Glutamatergic neuron (in vitro differentiated cells): ENCODE results near the gene MMP24. TPM values are rescaled to one million over a fixed set of nuclear protein-coding genes. Genes with fewer than 3 reads are reported as not detected.

Experiments used
- DNase-seq: peaks from one replicate; pipeline ENCODE4 v3.0.0; 2022
- H3K27ac Mint-ChIP-seq: one replicate; pipeline ENCODE4 v1.8.0; 2020; ENCODE audit warnings: mild to moderate bottlenecking, mixed read lengths, inconsistent platforms; ENCODE audit not compliant: unreplicated experiment
- H3K27me3 Mint-ChIP-seq: one replicate; pipeline ENCODE4 v1.8.0; 2020; ENCODE audit warnings: mild to moderate bottlenecking, moderate library complexity, mixed read lengths, inconsistent platforms; ENCODE audit not compliant: unreplicated experiment
- H3K36me3 Mint-ChIP-seq: one replicate; pipeline ENCODE4 v1.8.0; 2020; ENCODE audit warnings: mild to moderate bottlenecking, mixed read lengths, inconsistent platforms; ENCODE audit not compliant: unreplicated experiment
- H3K4me1 Mint-ChIP-seq: one replicate; pipeline ENCODE4 v1.8.0; 2020; ENCODE audit warnings: mild to moderate bottlenecking, low read depth, mixed read lengths, inconsistent platforms; ENCODE audit not compliant: unreplicated experiment
- H3K4me3 Mint-ChIP-seq: one replicate; pipeline ENCODE4 v1.8.0; 2020; ENCODE audit warnings: mild to moderate bottlenecking, mixed read lengths, inconsistent platforms; ENCODE audit not compliant: unreplicated experiment
- H3K9me3 Mint-ChIP-seq: one replicate; pipeline ENCODE4 v1.8.0; 2020; ENCODE audit warnings: mild to moderate bottlenecking, moderate library complexity, mixed read lengths, inconsistent platforms; ENCODE audit not compliant: unreplicated experiment
- total RNA-seq: library from RNA; stranded (reverse); fragmentation: NEBNext Ultra II Directional; extraction: Animal tissue kit (Norgen Biotek cat#: 25700); gene quantifications from one replicate; pipeline ENCODE4 v1.2.1, GENCODE V29; 2021; ENCODE audit not compliant: unreplicated experiment
- TF ChIP-seq, protein P1 (sequence below): fragments of 200-600 bp; sonication (generic); IDR thresholded peaks from one replicate; pipeline ENCODE4 v1.5.0; 2021; ENCODE audit not compliant: partially characterized antibody, unreplicated experiment

Gene MMP24
- total RNA-seq, 1 donor from 2014 or later, result 19.0 TPM

DNA sequence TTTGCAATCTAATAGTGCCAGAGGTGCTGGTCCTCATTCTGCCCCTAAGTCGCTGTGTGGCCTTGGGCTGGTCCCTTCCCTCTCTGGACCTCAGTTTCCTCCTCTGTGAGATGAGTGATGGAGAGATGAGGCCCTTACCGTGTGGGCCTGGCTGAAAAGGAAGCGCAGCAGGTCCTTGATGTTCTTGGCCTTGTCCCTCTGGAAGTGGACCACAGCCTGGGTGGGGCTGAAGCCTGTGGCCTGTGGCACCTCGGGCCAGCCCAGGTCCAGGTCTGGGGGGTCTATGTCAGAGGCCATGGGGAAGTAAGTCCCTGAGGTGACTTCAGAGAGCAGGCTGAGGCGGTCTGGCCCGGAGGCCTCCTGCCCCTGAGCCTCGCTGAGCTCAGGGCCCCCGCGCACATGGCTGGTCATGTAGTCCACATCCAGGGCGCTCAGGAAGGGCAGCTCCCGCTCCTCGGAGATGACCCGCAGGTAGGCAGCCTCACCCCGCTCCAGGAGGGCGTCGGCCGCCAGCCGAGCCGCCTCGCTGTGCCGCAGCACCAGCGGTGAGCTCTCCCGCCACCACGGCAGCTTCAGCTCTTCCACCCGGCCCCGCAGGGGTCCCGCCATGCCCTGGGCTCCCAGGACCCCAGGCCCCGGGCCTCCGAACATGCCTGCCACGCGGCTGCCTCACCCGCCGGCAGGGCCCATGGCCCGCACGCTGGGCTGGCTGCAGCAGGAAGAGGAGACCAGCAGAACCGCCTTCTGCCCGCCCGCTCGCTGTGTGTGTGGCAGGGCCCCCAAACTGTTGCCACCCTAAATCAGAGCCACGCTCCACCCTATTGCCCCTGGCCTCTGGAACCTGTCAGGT, 65.4 kb downstream of the MMP24 start, which contains the start of gene FAM83C:
FAM83C (minus strand) TSS at position 772 of the 850 bp plus-strand sequence; CDS start at position 651, 121 bp downstream.
- Mint-ChIP-seq H3K4me1 (no peaks in the 10 kb centered on the region), H3K4me3 (no peak within 1 kb of the TSS), H3K9me3 (peaks cover 6% of the 10 kb centered on the region), H3K36me3 (no peaks in the 10 kb centered on the region), H3K27ac (no peak within 1 kb of the TSS), H3K27me3 (peaks cover 6% of the 10 kb centered on the region)
- TF ChIP-seq, protein P1, sequence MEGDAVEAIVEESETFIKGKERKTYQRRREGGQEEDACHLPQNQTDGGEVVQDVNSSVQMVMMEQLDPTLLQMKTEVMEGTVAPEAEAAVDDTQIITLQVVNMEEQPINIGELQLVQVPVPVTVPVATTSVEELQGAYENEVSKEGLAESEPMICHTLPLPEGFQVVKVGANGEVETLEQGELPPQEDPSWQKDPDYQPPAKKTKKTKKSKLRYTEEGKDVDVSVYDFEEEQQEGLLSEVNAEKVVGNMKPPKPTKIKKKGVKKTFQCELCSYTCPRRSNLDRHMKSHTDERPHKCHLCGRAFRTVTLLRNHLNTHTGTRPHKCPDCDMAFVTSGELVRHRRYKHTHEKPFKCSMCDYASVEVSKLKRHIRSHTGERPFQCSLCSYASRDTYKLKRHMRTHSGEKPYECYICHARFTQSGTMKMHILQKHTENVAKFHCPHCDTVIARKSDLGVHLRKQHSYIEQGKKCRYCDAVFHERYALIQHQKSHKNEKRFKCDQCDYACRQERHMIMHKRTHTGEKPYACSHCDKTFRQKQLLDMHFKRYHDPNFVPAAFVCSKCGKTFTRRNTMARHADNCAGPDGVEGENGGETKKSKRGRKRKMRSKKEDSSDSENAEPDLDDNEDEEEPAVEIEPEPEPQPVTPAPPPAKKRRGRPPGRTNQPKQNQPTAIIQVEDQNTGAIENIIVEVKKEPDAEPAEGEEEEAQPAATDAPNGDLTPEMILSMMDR, result no peak
- DNase-seq, result no peak

DNA sequence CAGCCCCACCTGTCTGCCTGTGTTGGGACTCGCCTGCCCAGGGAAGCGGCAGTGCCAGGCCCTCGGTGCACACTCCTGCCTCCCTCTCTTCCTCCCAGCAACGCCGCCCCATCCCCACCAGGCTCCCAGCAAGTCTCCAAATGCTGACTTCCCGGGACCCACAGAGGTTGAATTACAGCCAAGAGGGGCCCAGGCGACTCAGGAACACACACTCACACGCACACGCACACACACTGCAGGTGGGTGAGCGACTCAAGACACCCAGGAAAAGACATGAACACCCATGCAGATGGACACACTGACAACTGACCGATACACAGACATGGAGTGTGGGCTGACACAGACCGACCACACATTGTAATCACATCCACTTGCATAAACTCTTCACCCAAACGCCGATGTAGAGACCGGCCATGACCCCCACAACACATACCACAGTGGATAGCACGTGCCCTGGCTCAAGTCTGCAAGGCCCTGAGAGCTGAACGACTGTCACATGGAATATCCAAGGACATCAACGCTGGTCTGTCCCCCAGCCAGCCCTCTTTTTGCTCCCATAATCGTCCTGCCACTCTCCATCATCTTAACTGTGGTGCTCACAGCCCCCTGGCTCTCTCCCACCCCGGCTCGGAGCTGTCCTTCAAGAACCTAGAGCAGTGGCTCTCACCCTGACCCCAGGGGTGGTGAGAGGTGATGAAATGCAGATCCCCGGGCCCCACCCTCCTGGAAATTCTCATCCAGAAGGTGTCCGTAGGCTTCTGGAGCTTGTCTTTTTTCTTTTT, 66.2 kb downstream of the MMP24 start:
- Mint-ChIP-seq H3K4me1 (no peaks in the 10 kb centered on the region), H3K27me3 (peaks cover 6% of the 10 kb centered on the region), H3K9me3 (peaks cover 4% of the 10 kb centered on the region), H3K36me3 (no peaks in the 10 kb centered on the region), H3K27ac (no peak overlapping the region), H3K4me3 (no peak overlapping the region)
- TF ChIP-seq, protein P1, result no peak
- no peak for DNase-seq

DNA sequence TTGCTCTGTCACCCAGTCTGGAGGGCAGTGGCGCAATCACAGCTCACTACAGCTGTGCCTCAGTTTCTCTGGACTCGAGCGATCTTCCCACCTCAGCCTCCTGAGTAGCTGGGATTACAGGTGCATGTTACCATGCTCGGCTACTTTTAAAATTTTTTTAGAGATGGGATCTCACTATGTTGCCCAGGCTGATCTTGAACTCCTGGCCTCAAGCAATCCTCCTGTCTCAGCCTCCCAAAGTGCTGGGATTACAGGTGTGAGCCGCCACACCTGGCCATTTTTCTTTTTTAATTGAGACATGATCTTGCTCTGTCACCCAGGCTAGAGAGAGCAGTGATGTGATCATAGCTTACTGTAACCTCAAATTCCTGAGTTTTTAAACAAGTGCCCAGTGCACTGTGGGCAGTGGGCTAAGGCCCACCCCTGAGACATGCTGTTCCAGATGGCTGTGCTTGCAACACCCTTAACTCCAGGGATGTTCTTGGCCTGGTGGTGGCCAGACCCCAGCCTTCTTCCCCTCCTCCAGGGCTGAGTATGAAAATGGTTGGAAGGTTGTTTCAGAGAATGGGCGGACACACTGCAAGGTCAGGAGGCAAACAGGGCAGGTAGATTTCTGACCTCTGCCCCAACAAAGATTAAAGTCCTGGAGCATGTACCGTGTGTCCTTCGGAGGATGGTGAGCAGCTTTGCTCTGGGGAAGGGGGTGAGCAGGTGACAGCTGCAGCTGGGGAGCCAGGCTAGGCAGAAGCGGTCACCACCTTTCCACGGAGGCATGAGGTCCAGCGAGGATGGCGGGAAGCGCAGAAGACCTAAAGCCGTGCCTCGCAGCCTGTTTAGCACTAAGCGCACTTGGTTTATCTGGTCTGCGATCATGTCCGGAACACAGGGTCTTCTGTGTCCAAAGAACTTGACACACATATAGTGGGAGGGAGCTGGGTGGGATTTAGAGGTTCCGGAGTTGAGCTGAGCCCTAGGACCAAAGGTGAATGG, 67.1 kb downstream of the MMP24 start:
- H3K36me3 Mint-ChIP-seq, result no peaks in the 10 kb centered on the region

DNA sequence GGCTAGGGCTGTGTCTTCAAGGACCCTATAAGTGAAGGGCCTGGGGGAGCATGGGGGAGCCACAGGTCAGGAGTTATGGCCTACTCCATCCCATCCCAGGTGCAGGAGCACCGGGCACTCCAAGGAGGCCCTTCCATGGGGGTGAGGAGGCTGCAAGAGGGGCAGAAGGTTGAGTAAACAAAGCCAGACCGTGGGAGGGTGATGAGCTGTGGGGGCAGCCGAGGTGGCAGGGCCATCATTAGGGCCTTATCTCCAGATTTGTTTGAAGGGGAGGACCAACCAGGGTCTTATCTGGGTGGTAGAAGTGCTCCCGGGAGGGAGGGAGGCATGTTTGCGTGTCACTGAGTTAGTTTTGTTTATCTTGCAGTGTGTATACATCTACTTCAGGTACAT, 67.8 kb downstream of the MMP24 start:
- Mint-ChIP-seq H3K27ac (no peak overlapping the region), H3K4me3 (no peak overlapping the region), H3K27me3 (peaks cover 11% of the 10 kb centered on the region), H3K9me3 (peaks cover 4% of the 10 kb centered on the region), H3K36me3 (no peaks in the 10 kb centered on the region), H3K4me1 (peaks cover 4% of the 10 kb centered on the region)
- no peak for DNase-seq
- TF ChIP-seq, protein P1, result no peak

More for the DNA sequence above, 67.1 kb downstream of the MMP24 start:
- peaks cover 9% of the 10 kb centered on the region for H3K27me3 Mint-ChIP-seq
- no peak overlapping the region for H3K4me3 Mint-ChIP-seq
- H3K9me3 Mint-ChIP-seq, result peaks cover 4% of the 10 kb centered on the region
- TF ChIP-seq, protein P1, result no peak
- H3K4me1 Mint-ChIP-seq, result peaks cover 2% of the 10 kb centered on the region
- no peak overlapping the region for H3K27ac Mint-ChIP-seq
- no peak for DNase-seq
